Spleen (tissue), 11 donors: Measurements from ENCODE around the gene GFPT1. TPM values are rescaled to one million over a fixed set of nuclear protein-coding genes. Genes with fewer than 3 reads are reported as not detected.

Experiments
- DNase-seq: peaks from one replicate; pipeline ENCODE4 v3.0.0-alpha.2; 2020
- H3K27ac ChIP-seq, 8 donors: fragments of 200-600 bp; sonication (generic) in 7 of 8; 1 replicate in 4 of 8; 2 replicates in 4 of 8; pipeline versions ENCODE4 v1.5.0 to v1.8.0; 2016 to 2021; ENCODE audit warnings: inconsistent platforms in 4 of 8, mild to moderate bottlenecking in 4 of 8, moderate library complexity in 1 of 8
- H3K27me3 ChIP-seq, 7 donors: fragments of 200-600 bp; sonication (generic) in 6 of 7; replicated peaks in 1 of 7; 1 replicate in 4 of 7; 2 replicates in 3 of 7; pipeline versions ENCODE4 v1.5.0 to v1.8.0; 2016 to 2021; ENCODE audit warnings: inconsistent platforms in 3 of 7, mild to moderate bottlenecking in 1 of 7
- H3K36me3 ChIP-seq, 6 donors: fragments of 200-600 bp; sonication (generic) in 5 of 6; 1 replicate in 4 of 6; 2 replicates in 2 of 6; pipeline versions ENCODE4 v1.5.0 to v1.8.0; 2016 to 2021; ENCODE audit warnings: inconsistent platforms in 2 of 6
- H3K4me1 ChIP-seq, 6 donors: fragments of 200-600 bp; sonication (generic) in 5 of 6; 1 replicate in 3 of 6; 2 replicates in 3 of 6; pipeline versions ENCODE4 v1.5.0 to v1.8.0; 2016 to 2021; ENCODE audit warnings: inconsistent platforms in 3 of 6
- H3K4me3 ChIP-seq, 8 donors: fragments of 200-600 bp; sonication (generic) in 7 of 8; 1 replicate in 4 of 8; 2 replicates in 4 of 8; pipeline versions ENCODE4 v1.5.0 to v1.8.0; 2016 to 2021; ENCODE audit warnings: inconsistent platforms in 4 of 8, mild to moderate bottlenecking in 4 of 8, moderate library complexity in 2 of 8
- H3K9me3 ChIP-seq, 8 donors: fragments of 200-600 bp; sonication (generic) in 7 of 8; 1 replicate in 4 of 8; 2 replicates in 4 of 8; pipeline versions ENCODE4 v1.5.0 to v1.8.0; 2016 to 2021; ENCODE audit warnings: inconsistent platforms in 4 of 8
- CTCF ChIP-seq, 11 experiments: fragments of 200-600 bp in 7 of 11; fragments of 450-650 bp in 4 of 11; sonication (generic) in 4 of 11; IDR thresholded peaks in 8 of 11; conservative IDR thresholded peaks in 3 of 11; 1 replicate in 7 of 11; 2 replicates in 4 of 11; pipeline versions ENCODE4 v1.4.0 to v1.8.0; 2016 to 2021; ENCODE audit warnings: antibody characterized with exemption in 11 of 11, inconsistent platforms in 4 of 11, mild to moderate bottlenecking in 1 of 11
- POLR2A ChIP-seq, 3 donors: fragments of 450-650 bp; IDR thresholded peaks; one replicate each; pipeline ENCODE4 v1.5.1; 2017; ENCODE audit warnings: antibody characterized with exemption in 3 of 3, mild to moderate bottlenecking in 1 of 3
- POLR2AphosphoS5 ChIP-seq, 3 donors: sonication (generic); formaldehyde crosslinking; IDR thresholded peaks; one replicate each; pipeline ENCODE4 v1.5.1; 2017; ENCODE audit warnings: antibody characterized with exemption in 3 of 3
- WGBS, 5 donors: extraction: QIAGEN DNeasy Blood & Tissue Kit in 3 of 5; methylation state at CpG; one replicate each; pipeline versions ENCODE4 v1.1.5 to v1.1.7; 2013 to 2018; 5-methylcytosine and 5-hydroxymethylcytosine counted together
- intact Hi-C: fragments of 100-400 bp; cut with DNase I; formaldehyde crosslinking; loops from one replicate; pipeline ENCODE4 v1.15.0; 2023; ENCODE audit warnings: low total_unique reads
- polyA plus RNA-seq, 3 donors: library from polyadenylated mRNA; stranded (reverse); fragments of 200-250 nt; gene quantifications; one replicate each; pipeline ENCODE4 v1.2.1, GENCODE V29; 2013
- total RNA-seq, 7 donors: library from RNA; depleted of rRNA in 3 of 7; stranded (reverse); fragments of >200 nt in 3 of 7; fragmentation: NEBNext Ultra II Directional in 4 of 7; extraction: Animal tissue kit (Norgen Biotek cat#: 25700) in 4 of 7; gene quantifications; one replicate each; pipeline versions ENCODE4 v1.1.0 to v1.2.1, GENCODE V29; 2016 to 2021
- donor health status: healthy with polysubstance abuse.
- donor health status: DM: no; HTN: no; CAD: no; lungs with moderate emphysema.
- donor health status: DM: no; HTN: no; CAD: no.
- donor health status: Bipolar disorder and iron deficiency.
- donor health status: healthy.
- donor health status: DM: no; HTN: no; CAD: no.
- donor health status: DM: yes; HTN: yes; CAD: no.

GFPT1 gene
- total and polyA plus RNA-seq, 10 donors: 2.4 to 27.7 (median 19.9) TPM

GRCh38 chr2:69335311-69335710 lies 51.7 kb downstream of the GFPT1 start:
- Histone ChIP-seq H3K9me3 (no peaks in the 10 kb centered on the region), H3K4me3 (no peak overlapping the region), H3K27me3 (no peaks in the 10 kb centered on the region), H3K36me3 (peaks cover 0 to 95% (median 43%) of the 10 kb centered on the region in 6 donors), H3K27ac (no peak overlapping the region), H3K4me1 (no peaks in the 10 kb centered on the region)
- intact Hi-C loops: no loop called here
- no peak for DNase-seq
- TF ChIP-seq POLR2A (IDR thresholded peaks at IDR 0.05): no peak
- TF ChIP-seq POLR2AphosphoS5 (IDR thresholded peaks at IDR 0.05): no peak
- no peak for TF ChIP-seq CTCF (IDR thresholded peaks at IDR 0.05 in 8 of 11, conservative IDR thresholded peaks at IDR 0.05 in 3 of 11)
- 73 to 86% (median 77%) methylated on average over 2 of the region's 2 CpGs for WGBS, 5 donors

- H3K36me3 ChIP-seq: peaks cover 0 to 95% (median 45%) of the 10 kb centered on the region in 6 donors
- no peak overlapping the region for H3K4me3 ChIP-seq
- no peak overlapping the region for H3K27ac ChIP-seq
- intact Hi-C loops: no loop called here
- H3K9me3 ChIP-seq: no peaks in the 10 kb centered on the region
- no peaks in the 10 kb centered on the region for H3K27me3 ChIP-seq
- 91 to 97% (median 96%) methylated on average over 2 of the region's 2 CpGs for WGBS, 5 donors
- no peaks in the 10 kb centered on the region for H3K4me1 ChIP-seq
- DNase-seq: no peak
- no peak for TF ChIP-seq CTCF (IDR thresholded peaks at IDR 0.05 in 8 of 11, conservative IDR thresholded peaks at IDR 0.05 in 3 of 11)
- TF ChIP-seq POLR2AphosphoS5 (IDR thresholded peaks at IDR 0.05): no peak
- TF ChIP-seq POLR2A (IDR thresholded peaks at IDR 0.05): no peak
These were observed 53.7 kb downstream of the GFPT1 start for GRCh38 chr2:69333352-69333751.

- WGBS, 5 donors: 69 to 90% (median 84%) methylated on average over 2 of the region's 2 CpGs
- H3K36me3 ChIP-seq: peaks cover 0 to 95% (median 51%) of the 10 kb centered on the region in 6 donors
These were observed 56.2 kb downstream of the GFPT1 start for GRCh38 chr2:69330781-69331180.

GRCh38 chr2:69322631-69323030 lies 64.4 kb downstream of the GFPT1 start:
- Histone ChIP-seq H3K36me3 (peaks cover 0 to 61% (median 28%) of the 10 kb centered on the region in 6 donors), H3K27me3 (no peaks in the 10 kb centered on the region), H3K9me3 (peaks cover 0 to 4% (median 0%) of the 10 kb centered on the region in 8 donors), H3K4me1 (no peaks in the 10 kb centered on the region), H3K4me3 (no peak overlapping the region), H3K27ac (no peak overlapping the region)
- intact Hi-C loops: no loop called here
- TF ChIP-seq POLR2A (IDR thresholded peaks at IDR 0.05) (no peak), CTCF (IDR thresholded peaks at IDR 0.05 in 8 of 11, conservative IDR thresholded peaks at IDR 0.05 in 3 of 11) (no peak), POLR2AphosphoS5 (IDR thresholded peaks at IDR 0.05) (no peak)
- DNase-seq: no peak
- 90 to 97% (median 97%) methylated on average over 1 of the region's 1 CpG for WGBS, 5 donors

More at GRCh38 chr2:69330781-69331180, 56.2 kb downstream of the GFPT1 start:
- DNase-seq: no peak
- Histone ChIP-seq H3K4me3 (no peak overlapping the region), H3K27ac (no peak overlapping the region), H3K9me3 (no peaks in the 10 kb centered on the region), H3K4me1 (no peaks in the 10 kb centered on the region), H3K27me3 (no peaks in the 10 kb centered on the region)
- intact Hi-C loops: no loop called here
- TF ChIP-seq CTCF (IDR thresholded peaks at IDR 0.05 in 8 of 11, conservative IDR thresholded peaks at IDR 0.05 in 3 of 11) (no peak), POLR2AphosphoS5 (IDR thresholded peaks at IDR 0.05) (no peak), POLR2A (IDR thresholded peaks at IDR 0.05) (no peak)
